Central memory CD8-positive, alpha-beta T cell (primary cell): ENCODE results near the gene CTIF.

Experiments
- ATAC-seq: fragments of 150-1000 bp; cut with Tn5 transposase; replicated peaks from 2 replicates; pipeline ENCODE4 v1.10.0; 2022; ENCODE audit warnings: mild to moderate bottlenecking, moderate FRiP score, moderate number of reproducible peaks; ENCODE audit not compliant: poor library complexity, severe bottlenecking; ENCODE audit errors: extremely low read depth
- DNase-seq, 2 donors: peaks; one replicate each; pipeline ENCODE4 v3.0.0; 2021; ENCODE audit warnings: low spot score in 2 of 2
- H3K27ac Mint-ChIP-seq: one replicate; pipeline ENCODE4 v1.8.0; 2022; ENCODE audit warnings: low read depth, mild to moderate bottlenecking, moderate library complexity, mixed read lengths
- H3K27me3 Mint-ChIP-seq: one replicate; pipeline ENCODE4 v1.8.0; 2022; ENCODE audit warnings: mixed read lengths
- H3K36me3 Mint-ChIP-seq: one replicate; pipeline ENCODE4 v1.8.0; 2022; ENCODE audit warnings: mild to moderate bottlenecking, moderate library complexity, mixed read lengths; ENCODE audit not compliant: insufficient read depth
- H3K4me1 Mint-ChIP-seq: one replicate; pipeline ENCODE4 v1.8.0; 2022; ENCODE audit warnings: mixed read lengths
- H3K4me3 Mint-ChIP-seq: one replicate; pipeline ENCODE4 v1.8.0; 2022; ENCODE audit warnings: mild to moderate bottlenecking, moderate library complexity, mixed read lengths
- H3K9me3 Mint-ChIP-seq: one replicate; pipeline ENCODE4 v1.8.0; 2022; ENCODE audit warnings: mixed read lengths

Gene CTIF

DNA sequence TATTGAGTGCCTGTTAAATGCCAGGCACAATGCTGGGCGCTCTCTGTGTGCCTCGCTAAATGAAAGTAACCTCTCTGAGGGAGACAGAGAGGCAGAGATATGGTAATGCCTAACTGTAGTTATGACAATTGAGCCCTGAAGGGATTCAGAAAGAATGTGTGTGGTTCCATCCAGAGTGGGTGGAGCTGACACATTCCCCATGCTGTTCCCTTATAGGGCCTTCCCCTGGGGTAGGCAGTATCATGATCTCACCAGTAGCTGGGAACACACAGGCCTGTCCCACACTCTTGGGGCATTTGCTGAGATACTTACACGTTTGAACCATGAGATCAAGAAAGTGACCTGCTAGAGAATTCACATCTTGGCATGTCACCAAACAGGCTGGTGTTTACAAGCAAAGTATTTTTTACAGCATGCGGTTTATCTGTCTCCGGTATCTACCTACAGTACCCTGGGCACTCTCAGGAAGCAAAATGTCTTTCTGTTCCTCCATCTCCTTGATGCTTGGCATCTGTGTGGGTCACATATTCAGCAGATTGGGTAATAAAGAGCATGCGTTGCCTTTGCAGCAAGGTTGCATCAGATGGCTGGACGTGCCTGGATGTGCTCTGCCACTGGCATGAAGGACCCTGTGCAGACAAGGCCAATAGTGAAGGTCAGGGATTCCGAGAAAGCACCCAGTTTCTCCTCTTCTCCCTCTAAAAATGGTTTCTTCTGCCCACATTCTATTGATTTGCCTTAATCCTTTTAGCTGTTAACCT, 9.4 kb downstream of the CTIF start:
- DNase-seq, result no peak
- ATAC-seq, result no peak
- H3K27ac Mint-ChIP-seq, result no peak overlapping the region
- H3K36me3 Mint-ChIP-seq, result no peaks in the 10 kb centered on the region
- H3K27me3 Mint-ChIP-seq, result peaks cover 37% of the 10 kb centered on the region
- H3K9me3 Mint-ChIP-seq, result no peaks in the 10 kb centered on the region
- no peak overlapping the region for H3K4me3 Mint-ChIP-seq
- no peaks in the 10 kb centered on the region for H3K4me1 Mint-ChIP-seq

- Mint-ChIP-seq H3K4me3 (no peak overlapping the region), H3K4me1 (no peaks in the 10 kb centered on the region), H3K27ac (no peak overlapping the region), H3K9me3 (no peaks in the 10 kb centered on the region), H3K36me3 (no peaks in the 10 kb centered on the region), H3K27me3 (peaks cover 31% of the 10 kb centered on the region)
- ATAC-seq, result no peak
- no peak for DNase-seq
Measured at GRCh38 chr18:48548921-48549320, 10.1 kb downstream of the CTIF start.

GRCh38 chr18:48550101-48550729, 11.4 kb downstream of the CTIF start:
- Mint-ChIP-seq H3K27me3 (peaks cover 18% of the 10 kb centered on the region), H3K36me3 (no peaks in the 10 kb centered on the region), H3K4me1 (no peaks in the 10 kb centered on the region), H3K27ac (no peak overlapping the region), H3K9me3 (no peaks in the 10 kb centered on the region), H3K4me3 (no peak overlapping the region)
- no peak for ATAC-seq
- no peak for DNase-seq

GRCh38 chr18:48551100-48551499, 12.3 kb downstream of the CTIF start:
- H3K4me1 Mint-ChIP-seq, result no peaks in the 10 kb centered on the region
- H3K9me3 Mint-ChIP-seq, result no peaks in the 10 kb centered on the region
- no peaks in the 10 kb centered on the region for H3K36me3 Mint-ChIP-seq
- DNase-seq, result no peak
- H3K27me3 Mint-ChIP-seq, result peaks cover 9% of the 10 kb centered on the region
- no peak overlapping the region for H3K4me3 Mint-ChIP-seq
- no peak overlapping the region for H3K27ac Mint-ChIP-seq
- no peak for ATAC-seq

DNA sequence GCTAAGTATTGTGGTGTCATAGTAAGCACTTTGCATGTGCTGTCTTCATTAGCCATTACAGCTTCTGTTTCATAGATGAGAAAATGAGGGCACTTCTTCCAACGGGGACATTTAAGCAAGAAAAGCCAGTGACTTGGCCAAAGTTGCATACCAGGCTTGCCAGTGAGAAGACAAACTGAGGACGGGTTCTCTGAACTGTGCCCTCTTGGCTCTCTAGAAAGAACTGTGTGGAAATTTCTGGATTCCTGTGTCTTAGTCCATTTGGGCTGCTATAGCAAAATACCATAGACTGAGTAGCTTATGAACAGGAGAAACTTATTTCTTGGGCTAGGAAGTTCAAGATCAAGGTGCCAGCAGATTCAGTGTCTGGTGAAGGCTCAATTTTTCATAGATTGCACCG, 13.3 kb downstream of the CTIF start:
- H3K27me3 Mint-ChIP-seq, result peaks cover 7% of the 10 kb centered on the region
- no peaks in the 10 kb centered on the region for H3K36me3 Mint-ChIP-seq
- no peak overlapping the region for H3K27ac Mint-ChIP-seq
- H3K4me3 Mint-ChIP-seq, result no peak overlapping the region
- DNase-seq, result no peak
- no peaks in the 10 kb centered on the region for H3K4me1 Mint-ChIP-seq
- ATAC-seq, result no peak
- H3K9me3 Mint-ChIP-seq, result no peaks in the 10 kb centered on the region

DNA sequence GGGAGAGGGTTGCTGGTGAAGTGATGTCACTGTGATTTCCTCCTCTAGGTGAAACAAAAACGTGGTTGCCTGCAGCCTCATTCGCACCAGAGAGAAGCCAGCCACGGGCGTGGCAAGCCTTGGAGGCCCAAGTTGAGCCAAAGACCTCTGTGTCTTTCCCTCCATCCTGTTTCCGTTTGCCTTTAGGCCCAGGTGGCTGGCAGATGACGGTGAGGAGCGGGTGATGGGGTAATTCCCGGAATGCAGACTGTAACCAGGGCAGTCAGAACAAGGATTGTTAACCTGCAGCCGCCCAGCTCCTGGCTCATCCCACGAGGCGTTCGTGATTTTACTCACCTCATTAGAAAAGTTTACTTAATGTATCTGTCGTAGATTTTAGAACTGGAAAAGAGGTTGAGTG, 14.4 kb downstream of the CTIF start:
- no peak overlapping the region for H3K27ac Mint-ChIP-seq
- H3K4me3 Mint-ChIP-seq, result no peak overlapping the region

GRCh38 chr18:48554610-48555400, 16.0 kb downstream of the CTIF start:
- ATAC-seq (no peak), DNase-seq (no peak)
- H3K36me3 Mint-ChIP-seq, result no peaks in the 10 kb centered on the region
- H3K27ac Mint-ChIP-seq, result no peak overlapping the region
- peaks cover 9% of the 10 kb centered on the region for H3K27me3 Mint-ChIP-seq
- no peaks in the 10 kb centered on the region for H3K9me3 Mint-ChIP-seq
- H3K4me3 Mint-ChIP-seq, result no peak overlapping the region
- no peaks in the 10 kb centered on the region for H3K4me1 Mint-ChIP-seq

More for the DNA sequence above, 14.4 kb downstream of the CTIF start:
- H3K27me3 Mint-ChIP-seq, result peaks cover 9% of the 10 kb centered on the region
- no peak for DNase-seq
- no peaks in the 10 kb centered on the region for H3K9me3 Mint-ChIP-seq
- ATAC-seq, result no peak
- H3K4me1 Mint-ChIP-seq, result no peaks in the 10 kb centered on the region
- H3K36me3 Mint-ChIP-seq, result no peaks in the 10 kb centered on the region

GRCh38 chr18:48555465-48555995, 16.7 kb downstream of the CTIF start:
- DNase-seq (no peak), ATAC-seq (no peak)
- no peaks in the 10 kb centered on the region for H3K9me3 Mint-ChIP-seq
- no peak overlapping the region for H3K27ac Mint-ChIP-seq
- no peaks in the 10 kb centered on the region for H3K36me3 Mint-ChIP-seq
- peaks cover 9% of the 10 kb centered on the region for H3K27me3 Mint-ChIP-seq
- H3K4me1 Mint-ChIP-seq, result no peaks in the 10 kb centered on the region
- no peak overlapping the region for H3K4me3 Mint-ChIP-seq

DNA sequence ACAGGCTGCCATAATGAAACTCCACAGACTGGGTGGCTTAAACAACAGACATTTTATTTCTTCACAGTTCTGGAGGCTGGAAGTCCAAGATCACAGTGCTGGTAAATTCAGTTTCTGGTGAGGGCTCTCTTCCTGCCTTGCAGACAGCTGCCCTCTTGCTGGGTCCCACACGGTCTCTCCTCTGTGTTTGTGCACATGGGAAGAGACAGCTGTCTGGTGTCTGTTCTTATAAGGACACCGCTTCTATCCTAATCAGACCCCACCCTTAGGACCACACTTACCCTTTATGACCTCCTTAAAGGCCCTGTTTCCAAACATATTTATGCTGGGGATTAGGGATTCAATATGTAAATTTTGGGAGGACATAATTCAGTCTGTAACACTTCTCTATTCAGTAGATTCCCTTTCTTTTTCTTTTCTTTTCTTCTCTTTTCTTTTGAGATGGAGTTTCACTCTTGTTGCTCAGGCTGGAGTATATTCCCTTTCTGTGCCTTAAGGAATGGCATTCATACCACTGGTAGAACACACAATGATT, 18.9 kb downstream of the CTIF start:
- DNase-seq (no peak), ATAC-seq (no peak)
- Mint-ChIP-seq H3K27ac (no peak overlapping the region), H3K36me3 (no peaks in the 10 kb centered on the region), H3K4me3 (no peak overlapping the region), H3K4me1 (no peaks in the 10 kb centered on the region), H3K9me3 (no peaks in the 10 kb centered on the region), H3K27me3 (peaks cover 9% of the 10 kb centered on the region)

DNA sequence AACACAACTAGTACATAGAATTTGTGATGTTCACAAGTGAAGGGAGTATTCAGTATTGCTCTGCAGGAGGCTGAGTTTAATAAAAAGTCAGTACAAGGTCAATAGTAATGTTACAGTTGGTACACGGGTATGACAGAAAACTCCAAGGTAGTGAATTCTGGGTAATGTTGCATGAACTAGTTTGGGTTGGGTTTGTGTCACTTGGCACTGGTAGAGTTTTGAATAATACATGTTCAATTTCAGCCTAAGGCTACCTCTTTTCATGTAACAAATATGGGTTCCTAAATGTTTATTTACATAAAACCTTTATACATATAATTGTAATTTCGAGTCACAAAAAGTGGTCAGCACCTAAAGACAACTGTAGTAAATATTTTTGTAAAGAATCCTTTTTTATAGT, 19.4 kb downstream of the CTIF start:
- Mint-ChIP-seq H3K36me3 (no peaks in the 10 kb centered on the region), H3K4me1 (no peaks in the 10 kb centered on the region), H3K27ac (no peak overlapping the region), H3K9me3 (no peaks in the 10 kb centered on the region), H3K27me3 (peaks cover 9% of the 10 kb centered on the region), H3K4me3 (no peak overlapping the region)
- ATAC-seq (no peak), DNase-seq (no peak)

DNA sequence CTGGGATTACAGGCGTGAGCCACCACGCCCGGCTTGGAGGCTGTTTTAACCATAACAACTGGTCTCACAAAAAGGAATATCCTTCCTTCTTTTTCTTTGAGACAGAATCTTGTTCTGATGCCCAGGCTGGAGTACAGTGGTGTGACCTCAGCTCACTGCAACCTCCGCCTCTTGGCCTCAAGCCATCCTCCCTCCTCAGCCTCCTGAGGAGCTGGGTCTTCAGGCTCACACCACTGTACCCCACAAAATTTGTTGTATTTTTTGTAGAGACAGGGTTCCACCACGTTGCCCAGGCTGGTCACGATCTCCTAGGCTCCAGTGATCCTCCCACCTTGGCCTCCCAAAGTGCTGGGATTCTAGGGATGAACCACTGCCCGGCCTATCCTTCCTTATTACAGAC, 21.7 kb downstream of the CTIF start:
- no peaks in the 10 kb centered on the region for H3K9me3 Mint-ChIP-seq
- H3K4me3 Mint-ChIP-seq, result no peak overlapping the region
- no peak overlapping the region for H3K27ac Mint-ChIP-seq
- no peaks in the 10 kb centered on the region for H3K36me3 Mint-ChIP-seq
- H3K4me1 Mint-ChIP-seq, result no peaks in the 10 kb centered on the region
- ATAC-seq, result no peak
- no peak for DNase-seq
- H3K27me3 Mint-ChIP-seq, result peaks cover 20% of the 10 kb centered on the region

DNA sequence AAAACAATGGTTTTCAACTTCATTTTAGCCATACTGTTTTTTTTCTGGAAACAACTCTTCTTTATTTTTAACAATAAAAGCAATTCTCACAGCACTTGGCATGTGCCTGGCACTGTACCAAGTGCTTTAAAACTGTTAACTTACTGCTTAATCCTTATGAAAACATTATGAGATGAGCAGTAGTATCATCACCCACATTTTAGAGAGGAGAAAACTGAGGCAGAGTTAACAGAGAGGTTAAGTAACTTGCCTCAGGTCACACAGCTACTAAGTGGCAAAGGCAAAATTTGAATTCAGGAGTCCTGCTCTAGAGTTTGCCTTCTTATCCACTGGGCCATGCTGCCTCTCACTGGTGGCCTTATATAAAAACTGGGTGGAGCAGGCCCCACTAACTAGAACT, 23.2 kb downstream of the CTIF start:
- no peak overlapping the region for H3K27ac Mint-ChIP-seq
- H3K27me3 Mint-ChIP-seq, result peaks cover 16% of the 10 kb centered on the region
- H3K4me3 Mint-ChIP-seq, result no peak overlapping the region
- no peak for DNase-seq
- H3K4me1 Mint-ChIP-seq, result no peaks in the 10 kb centered on the region
- H3K9me3 Mint-ChIP-seq, result no peaks in the 10 kb centered on the region
- H3K36me3 Mint-ChIP-seq, result no peaks in the 10 kb centered on the region
- ATAC-seq, result no peak
